Naive thymus-derived CD4-positive, alpha-beta T cell (primary cell): Measurements from ENCODE around the gene SH2D3C. TPM values are rescaled to one million over a fixed set of nuclear protein-coding genes. Genes with fewer than 3 reads are reported as not detected.

ENCODE experiments used
- ATAC-seq: fragments of 150-1000 bp; cut with Tn5 transposase; 2 replicates; pipeline ENCODE4 v1.10.0; 2021; ENCODE audit warnings: mild to moderate bottlenecking, moderate library complexity
- CTCF ChIA-PET: fragments of 350-600 bp; sonication (Branson Sonifier 250); formaldehyde crosslinking; loops from one replicate; lab custom pipeline; 2021; ENCODE audit warnings: antibody characterized with exemption; lab: Charles Lee
- POLR2A ChIA-PET: fragments of 350-600 bp; sonication (Branson Sonifier 250); formaldehyde crosslinking; loops from one replicate; lab custom pipeline; 2021; ENCODE audit warnings: antibody characterized with exemption, inconsistent platforms; lab: Charles Lee
- DNase-seq, 9 donors: peaks; one replicate each; pipeline versions ENCODE4 v3.0.0 to v3.0.0-alpha.2; 2020 to 2022; ENCODE audit warnings: mixed read lengths in 1 of 9
- H3K27ac ChIP-seq: one replicate; pipeline ENCODE4 v1.7.0; 2013; ENCODE audit warnings: mild to moderate bottlenecking, low read depth, low read length, moderate library complexity
- H3K27me3 ChIP-seq, 2 donors: one replicate each; pipeline ENCODE4 v1.7.0; 2013; ENCODE audit warnings: low read length in 2 of 2, mild to moderate bottlenecking in 2 of 2, moderate library complexity in 2 of 2; ENCODE audit not compliant: control insufficient read depth in 2 of 2, insufficient read depth in 2 of 2
- H3K36me3 ChIP-seq, 3 experiments: 1 replicate in 2 of 3; 2 replicates in 1 of 3; pipeline ENCODE4 v1.7.0; 2013; ENCODE audit warnings: low read length in 3 of 3, mild to moderate bottlenecking in 3 of 3, moderate library complexity in 1 of 3; ENCODE audit not compliant: insufficient read depth in 3 of 3, control insufficient read depth in 2 of 3
- H3K4me1 ChIP-seq, 2 donors: one replicate each; pipeline ENCODE4 v1.7.0; 2013; ENCODE audit warnings: low read length in 2 of 2, mild to moderate bottlenecking in 2 of 2, moderate library complexity in 1 of 2; ENCODE audit not compliant: control insufficient read depth in 2 of 2, insufficient read depth in 2 of 2
- H3K4me3 ChIP-seq: 2 replicates; pipeline ENCODE4 v1.7.0; 2013; ENCODE audit warnings: mild to moderate bottlenecking, low read length
- H3K9me3 ChIP-seq, 3 experiments: 1 replicate in 2 of 3; 2 replicates in 1 of 3; pipeline ENCODE4 v1.7.0; 2013; ENCODE audit warnings: low read length in 3 of 3; ENCODE audit not compliant: control insufficient read depth in 2 of 3
- H3K27ac Mint-ChIP-seq, 9 donors: one replicate each; pipeline ENCODE4 v1.8.0; 2020 to 2022; ENCODE audit warnings: mixed read lengths in 9 of 9, mild to moderate bottlenecking in 8 of 9, moderate library complexity in 5 of 9, inconsistent platforms in 2 of 9
- H3K27me3 Mint-ChIP-seq, 5 donors: one replicate each; pipeline ENCODE4 v1.8.0; 2021 to 2022; ENCODE audit warnings: mixed read lengths in 5 of 5, mild to moderate bottlenecking in 1 of 5
- H3K36me3 Mint-ChIP-seq, 5 donors: one replicate each; pipeline ENCODE4 v1.8.0; 2020 to 2022; ENCODE audit warnings: mixed read lengths in 5 of 5, mild to moderate bottlenecking in 3 of 5, inconsistent platforms in 1 of 5
- H3K4me1 Mint-ChIP-seq, 7 donors: one replicate each; pipeline ENCODE4 v1.8.0; 2020 to 2022; ENCODE audit warnings: mixed read lengths in 7 of 7, mild to moderate bottlenecking in 3 of 7, inconsistent platforms in 1 of 7
- H3K4me3 Mint-ChIP-seq, 10 donors: one replicate each; pipeline ENCODE4 v1.8.0; 2020 to 2022; ENCODE audit warnings: mild to moderate bottlenecking in 10 of 10, mixed read lengths in 10 of 10, moderate library complexity in 6 of 10, inconsistent platforms in 2 of 10
- H3K9me3 Mint-ChIP-seq, 11 donors: one replicate each; pipeline ENCODE4 v1.8.0; 2020 to 2022; ENCODE audit warnings: mixed read lengths in 11 of 11, mild to moderate bottlenecking in 4 of 11, inconsistent platforms in 1 of 11, moderate library complexity in 1 of 11
- intact Hi-C, 2 donors: fragments of 100-400 bp; cut with micrococcal nuclease; formaldehyde crosslinking; loops; one replicate each; pipeline ENCODE4 v1.15.1; 2023
- polyA plus RNA-seq, 2 donors: library from polyadenylated mRNA; unstranded; fragments of 300-500 nt; fragmentation: Illumina TruSeq; gene quantifications; one replicate each; pipeline ENCODE4 v1.2.3, GENCODE V29; 2021
- total RNA-seq, 6 experiments: library from RNA in 5 of 6; stranded (reverse) in 5 of 6; gene quantifications; 1 replicate in 5 of 6; 2 replicates in 1 of 6; pipeline ENCODE4 v1.2.3 and lab custom pipeline; 2021 to 2026

SH2D3C gene
- total and polyA plus RNA-seq, 7 experiments from 2014 or later = 20.9 to 72.9 (median 51.9) TPM

DNA sequence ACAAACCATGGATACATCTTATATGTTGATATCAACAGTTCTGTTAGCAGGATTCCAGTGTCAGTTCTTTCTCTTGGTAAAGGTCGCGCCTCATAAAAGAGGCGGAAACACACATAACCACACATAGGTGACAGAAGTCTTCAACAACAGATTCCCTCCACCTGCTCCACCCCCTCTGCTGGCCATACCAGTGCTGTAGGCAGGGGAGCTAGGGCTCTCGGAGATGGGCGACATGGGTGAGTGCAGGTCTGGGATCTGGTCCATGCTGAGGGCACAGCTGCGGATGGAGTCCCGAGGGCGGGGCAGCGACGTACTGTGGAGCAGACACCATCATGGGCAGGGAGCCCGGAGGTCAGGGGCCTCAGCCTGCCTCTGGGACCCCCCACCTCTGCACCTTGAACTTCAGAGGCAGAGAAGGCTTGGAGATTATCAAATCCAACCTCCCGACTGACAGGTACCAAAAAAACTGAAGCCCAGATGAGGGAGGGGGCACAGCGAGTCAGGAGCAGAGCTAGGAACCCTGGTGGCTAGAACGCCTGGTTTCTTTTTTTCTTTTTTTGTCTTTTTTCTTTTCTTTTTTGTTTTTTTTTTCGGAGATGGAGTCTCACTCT is 31.4 kb downstream of the SH2D3C start:
- Histone ChIP-seq H3K27ac (peak overlapping the region; percentile 31), H3K27me3 (no peaks in the 10 kb centered on the region), H3K4me3 (no peak overlapping the region), H3K4me1 (no peaks in the 10 kb centered on the region), H3K9me3 (no peaks in the 10 kb centered on the region), H3K36me3 (peaks cover 21 to 91% (median 28%) of the 10 kb centered on the region in 3 experiments)
- ChIA-PET POLR2A (interaction anchor here (0.6 to 1.5 kb wide), 8 partner anchors 19 to 109 kb away, joined by 3 to 8 read pairs (median 4); partner anchors contain the start of gene CDK9), CTCF (interaction anchor here (0.8 to 2.4 kb wide), 7 partner anchors 12 to 123 kb away, joined by 3 to 8 read pairs (median 4); partner anchors contain the start of genes FPGS and TOR2A)
- Mint-ChIP-seq H3K27me3 (no peaks in the 10 kb centered on the region), H3K27ac (peak overlapping the region; percentile 40 to 92 (median 87)), H3K9me3 (no peaks in the 10 kb centered on the region), H3K4me1 (peaks cover 5 to 27% (median 11%) of the 10 kb centered on the region in 7 donors), H3K36me3 (peaks cover 4 to 44% (median 7%) of the 10 kb centered on the region in 5 donors), H3K4me3 (peak overlapping the region in 9 of 10 donors; percentile 37 to 83 (median 66))
- DNase-seq = peak in 7 of 9 donors; percentile 38 to 64 (median 46)
- intact Hi-C loops = loop anchor here in 1 of 2 donors (1.0 kb wide), 1 partner anchor 38 kb away; no protein-coding TSS in a partner anchor
- ATAC-seq = peak; percentile 89

DNA sequence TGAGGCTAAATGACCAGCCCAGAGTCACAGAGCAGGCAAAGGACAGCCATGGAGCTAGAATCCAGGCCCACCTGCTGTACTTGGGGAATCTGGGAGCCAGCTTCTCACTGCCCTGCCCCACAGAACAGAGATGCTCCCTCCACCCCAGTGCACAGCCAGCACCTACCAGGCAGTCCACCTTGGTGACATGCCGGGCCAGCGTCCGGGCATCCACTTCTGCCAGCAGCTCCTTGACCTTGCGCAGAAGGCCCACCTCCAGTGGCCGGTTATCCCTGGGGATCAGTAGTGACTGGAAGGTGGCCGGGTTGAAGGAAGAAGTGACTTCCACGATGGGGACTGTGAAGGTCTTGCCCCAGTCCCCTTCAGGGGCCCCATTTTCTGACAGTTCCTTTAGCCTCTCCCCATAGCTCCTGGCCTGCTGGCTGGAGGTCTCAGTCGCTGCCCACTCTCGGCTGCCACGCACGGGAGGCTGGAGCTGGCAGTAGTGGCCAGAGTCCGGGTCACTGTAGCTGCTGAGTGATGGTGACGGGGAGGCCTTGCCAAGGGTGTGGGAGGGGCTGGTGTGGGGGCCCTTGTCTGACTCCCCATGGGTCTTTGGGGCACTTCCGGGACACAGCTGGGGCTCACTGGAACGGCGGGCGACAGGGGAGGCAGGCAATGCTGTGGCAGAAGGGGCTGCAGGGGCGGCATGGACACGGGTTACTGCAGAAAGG is 33.9 kb downstream of the SH2D3C start:
- Histone ChIP-seq H3K27me3 (no peaks in the 10 kb centered on the region), H3K36me3 (peaks cover 12 to 91% (median 17%) of the 10 kb centered on the region in 3 experiments), H3K4me1 (no peaks in the 10 kb centered on the region), H3K9me3 (no peaks in the 10 kb centered on the region), H3K27ac (peak overlapping the region; percentile 14), H3K4me3 (no peak overlapping the region)
- Mint-ChIP-seq H3K9me3 (no peaks in the 10 kb centered on the region), H3K4me1 (peaks cover 0 to 16% (median 9%) of the 10 kb centered on the region in 7 donors), H3K27me3 (no peaks in the 10 kb centered on the region), H3K36me3 (peaks cover 0 to 36% (median 3%) of the 10 kb centered on the region in 5 donors), H3K27ac (peak overlapping the region in 4 of 9 donors; percentile 28 to 69 (median 54)), H3K4me3 (no peak overlapping the region)
- POLR2A ChIA-PET = interaction anchor here (1.0 to 1.6 kb wide), 3 partner anchors 9 to 41 kb away, joined by 3 to 5 read pairs (median 4); partner anchors contain the start of genes CDK9, SH2D3C and TOR2A
- intact Hi-C loops = no loop called here
- CTCF ChIA-PET = interaction anchor here (0.6 to 3.0 kb wide), 5 partner anchors 10 to 186 kb away, joined by 3 to 16 read pairs (median 3); partner anchors contain the start of genes PIP5KL1 and TOR2A
- ATAC-seq (no peak), DNase-seq (no peak)

DNA sequence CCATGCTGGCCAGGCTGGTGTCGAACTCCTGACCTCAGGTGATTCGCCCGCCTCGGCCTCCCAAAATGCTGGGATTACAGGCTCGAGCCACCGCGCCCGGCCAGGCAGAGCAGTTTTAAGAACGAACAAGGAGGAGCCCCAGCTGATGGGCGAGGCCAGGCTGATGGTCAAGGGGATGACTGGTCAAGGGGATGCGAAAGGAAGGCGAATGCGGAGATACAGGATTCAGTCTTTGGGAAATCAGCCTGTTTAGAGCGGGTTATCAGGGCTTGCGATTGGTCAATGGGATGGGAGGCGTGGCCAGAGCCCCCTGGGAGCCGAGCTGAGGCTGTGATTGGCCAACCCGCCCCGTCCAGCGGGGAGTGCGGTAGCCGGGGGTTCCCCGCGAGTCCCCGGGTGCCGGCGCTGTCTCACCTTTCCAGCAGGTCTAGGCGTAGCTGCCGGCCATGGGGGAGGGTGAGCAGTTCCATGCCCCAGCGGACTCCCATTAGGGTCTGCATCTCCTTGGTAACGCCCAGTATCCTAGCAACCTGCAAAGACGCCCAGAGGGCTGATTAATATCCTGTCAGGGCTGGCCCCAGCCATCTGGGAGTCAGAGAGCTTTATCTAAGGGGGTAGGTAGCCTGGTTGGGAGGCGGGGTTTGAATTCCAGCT is 35.9 kb downstream of the SH2D3C start:
- Mint-ChIP-seq H3K36me3 (peaks cover 0 to 36% (median 7%) of the 10 kb centered on the region in 5 donors), H3K9me3 (no peaks in the 10 kb centered on the region)

GRCh38 chr9:127741831-127742434 is 36.5 kb downstream of the SH2D3C start:
- Mint-ChIP-seq H3K27me3 (no peaks in the 10 kb centered on the region), H3K36me3 (peaks cover 0 to 36% (median 7%) of the 10 kb centered on the region in 5 donors), H3K9me3 (no peaks in the 10 kb centered on the region), H3K4me1 (peaks cover 1 to 8% (median 4%) of the 10 kb centered on the region in 7 donors), H3K4me3 (no peak overlapping the region), H3K27ac (peak overlapping the region in 2 of 9 donors; percentile 5 to 52)
- CTCF ChIA-PET = interaction anchor here (0.7 kb wide), 1 partner anchor 169 kb away, joined by 4 read pairs; no protein-coding TSS in a partner anchor
- Histone ChIP-seq H3K9me3 (no peaks in the 10 kb centered on the region), H3K4me3 (no peak overlapping the region), H3K36me3 (peaks cover 0 to 83% (median 6%) of the 10 kb centered on the region in 3 experiments), H3K27me3 (no peaks in the 10 kb centered on the region), H3K27ac (peak overlapping the region; percentile 7), H3K4me1 (no peaks in the 10 kb centered on the region)
- intact Hi-C loops = no loop called here
- ATAC-seq (no peak), DNase-seq (no peak)
- POLR2A ChIA-PET = interaction anchor here (0.7 to 1.1 kb wide), 2 partner anchors 29 to 35 kb away, joined by 3 read pairs; no protein-coding TSS in a partner anchor

More for the DNA sequence above, 35.9 kb downstream of the SH2D3C start:
- H3K27me3 ChIP-seq = no peaks in the 10 kb centered on the region
- CTCF ChIA-PET = no interaction called here
- no peaks in the 10 kb centered on the region for H3K27me3 Mint-ChIP-seq
- H3K4me1 Mint-ChIP-seq = peaks cover 3 to 12% (median 9%) of the 10 kb centered on the region in 7 donors
- DNase-seq (no peak), ATAC-seq (no peak)
- no peak overlapping the region for H3K4me3 ChIP-seq
- POLR2A ChIA-PET = interaction anchor here (0.7 to 1.1 kb wide), 3 partner anchors 17 to 34 kb away, joined by 3 to 4 read pairs (median 3); no protein-coding TSS in a partner anchor
- H3K4me3 Mint-ChIP-seq = no peak overlapping the region
- H3K36me3 ChIP-seq = peaks cover 0 to 89% (median 6%) of the 10 kb centered on the region in 3 experiments
- intact Hi-C loops = no loop called here
- H3K9me3 ChIP-seq = no peaks in the 10 kb centered on the region
- no peak overlapping the region for H3K27ac ChIP-seq
- peak overlapping the region in 2 of 9 donors; percentile 5 to 34 for H3K27ac Mint-ChIP-seq
- no peaks in the 10 kb centered on the region for H3K4me1 ChIP-seq

- Mint-ChIP-seq H3K27me3 (no peaks in the 10 kb centered on the region), H3K9me3 (peaks cover 0 to 4% (median 0%) of the 10 kb centered on the region in 11 donors), H3K4me3 (no peak overlapping the region), H3K36me3 (peaks cover 0 to 29% (median 7%) of the 10 kb centered on the region in 5 donors), H3K27ac (no peak overlapping the region), H3K4me1 (peaks cover 0 to 11% (median 7%) of the 10 kb centered on the region in 7 donors)
- CTCF ChIA-PET = interaction anchor here (0.8 to 1.8 kb wide), 2 partner anchors 46 to 130 kb away, joined by 3 to 5 read pairs; partner anchors contain the start of gene CDK9
- intact Hi-C loops = loop anchor here (10.0 kb wide), 2 partner anchors 325 to 795 kb away; partner anchors contain the start of genes NAIF1 (in 1 of the 2) and SLC25A25 (in 1 of the 2)
- Histone ChIP-seq H3K4me3 (no peak overlapping the region), H3K36me3 (peaks cover 0 to 66% (median 6%) of the 10 kb centered on the region in 3 experiments), H3K27ac (no peak overlapping the region), H3K4me1 (peaks cover 5 to 7% of the 10 kb centered on the region in 2 donors), H3K9me3 (no peaks in the 10 kb centered on the region), H3K27me3 (no peaks in the 10 kb centered on the region)
- ATAC-seq = no peak
- POLR2A ChIA-PET = interaction anchor here (0.9 to 1.2 kb wide), 2 partner anchors 9 to 181 kb away, joined by 4 to 5 read pairs; no protein-coding TSS in a partner anchor
- no peak for DNase-seq
These were observed 38.7 kb downstream of the SH2D3C start for GRCh38 chr9:127739614-127740330.
